ENCODE data around the gene ZNF121. TPM values are rescaled to one million over a fixed set of nuclear protein-coding genes. Genes with fewer than 3 reads are reported as not detected.

ZNF121 gene
- total RNA-seq, 1 experiment from 2014 or later = 35.5 TPM

GRCh38 chr19:9528757-9529336 lies 55.5 kb downstream of the ZNF121 start:
- Mint-ChIP-seq H3K27ac (ENCODE audit: unreplicated experiment) (no peak overlapping the region), H3K4me1 (ENCODE audit: low read depth, unreplicated experiment) (no peaks in the 10 kb centered on the region), H3K4me3 (ENCODE audit: unreplicated experiment) (no peak overlapping the region), H3K36me3 (ENCODE audit: insufficient read depth, unreplicated experiment) (peaks cover 51% of the 10 kb centered on the region), H3K27me3 (ENCODE audit: insufficient read depth, unreplicated experiment) (no peaks in the 10 kb centered on the region), H3K9me3 (ENCODE audit: unreplicated experiment) (peaks cover 33% of the 10 kb centered on the region)
- POLR2A ChIA-PET = no interaction called here
- intact Hi-C loops (cut with micrococcal nuclease; ENCODE audit: unreplicated experiment) = no loop called here
- TSS peak; percentile 11 for BruUV-seq (replicated peaks)
- H3K27me3 ChIP-seq (replicated peaks; ENCODE audit: control insufficient read depth, insufficient read depth, low read length) = no peaks in the 10 kb centered on the region
- H3K4me1 ChIP-seq = no peaks in the 10 kb centered on the region
- no peak overlapping the region for H3K4me3 ChIP-seq (ENCODE audit: low read depth, low read length)
- peaks cover 47% of the 10 kb centered on the region for H3K9me3 ChIP-seq
- no peak for TF ChIP-seq CTCF (IDR thresholded peaks at IDR 0.05; ENCODE audit: insufficient read depth in 1 of 2, low read depth in 1 of 2, low read length in 1 of 2, severe bottlenecking in 1 of 2, unreplicated experiment in 1 of 2)
- CTCF ChIA-PET = no interaction called here
- DNase-seq = no peak
- H3K36me3 ChIP-seq (ENCODE audit: control insufficient read depth, insufficient read depth, low read length) = peaks cover 3% of the 10 kb centered on the region; the same call in 1 of the 2 replicates

- no peak for TF ChIP-seq CTCF (IDR thresholded peaks at IDR 0.05; ENCODE audit: insufficient read depth in 1 of 2, low read depth in 1 of 2, low read length in 1 of 2, severe bottlenecking in 1 of 2, unreplicated experiment in 1 of 2)
- no peak overlapping the region for H3K4me3 ChIP-seq (ENCODE audit: low read depth, low read length)
- BruUV-seq (replicated peaks) = no TSS peak
Observed at GRCh38 chr19:9523885-9524474, 60.3 kb downstream of the ZNF121 start.

More at GRCh38 chr19:9523885-9524474, 60.3 kb downstream of the ZNF121 start:
- Mint-ChIP-seq H3K9me3 (ENCODE audit: unreplicated experiment) (peaks cover 24% of the 10 kb centered on the region), H3K4me1 (ENCODE audit: low read depth, unreplicated experiment) (no peaks in the 10 kb centered on the region), H3K27me3 (ENCODE audit: insufficient read depth, unreplicated experiment) (no peaks in the 10 kb centered on the region), H3K36me3 (ENCODE audit: insufficient read depth, unreplicated experiment) (peaks cover 14% of the 10 kb centered on the region), H3K27ac (ENCODE audit: unreplicated experiment) (no peak overlapping the region), H3K4me3 (ENCODE audit: unreplicated experiment) (no peak overlapping the region)
- CTCF ChIA-PET = no interaction called here
- H3K36me3 ChIP-seq (ENCODE audit: control insufficient read depth, insufficient read depth, low read length) = no peaks in the 10 kb centered on the region
- peaks cover 31% of the 10 kb centered on the region for H3K9me3 ChIP-seq
- POLR2A ChIA-PET = no interaction called here
- no peaks in the 10 kb centered on the region for H3K27me3 ChIP-seq (replicated peaks; ENCODE audit: control insufficient read depth, insufficient read depth, low read length)
- H3K4me1 ChIP-seq = no peaks in the 10 kb centered on the region
- intact Hi-C loops (cut with micrococcal nuclease; ENCODE audit: unreplicated experiment) = no loop called here
- no peak for DNase-seq

Other genes with a start within 250 kb of the ZNF121 start
- 0.34 and 0.70 TPM in 2 replicates for gene ZNF177, start 221.5 kb downstream of the ZNF121 start, total RNA-seq (2022)
- 18.5 and 20.4 TPM in 2 replicates for gene ZNF266, start 148.9 kb downstream of the ZNF121 start, total RNA-seq (2022)
- not detected in 2 replicates for gene ZNF560, start 85.9 kb downstream of the ZNF121 start, total RNA-seq (2022)
- gene ZNF426, start 45.9 kb downstream of the ZNF121 start, total RNA-seq (2022) = 4.6 and 6.6 TPM in 2 replicates
- 23.7 and 27.4 TPM in 2 replicates for gene ZNF561, start 36.7 kb upstream of the ZNF121 start, total RNA-seq (2022)
- gene ZNF562, start 90.6 kb upstream of the ZNF121 start, total RNA-seq (2022) = 23.0 and 23.7 TPM in 2 replicates
- 5.3 and 6.2 TPM in 2 replicates for gene ZNF846, start 184.2 kb upstream of the ZNF121 start, total RNA-seq (2022)
- gene FBXL12, start 234.6 kb upstream of the ZNF121 start, total RNA-seq (2022) = 37.6 and 39.9 TPM in 2 replicates
- gene UBL5, start 243.4 kb upstream of the ZNF121 start, total RNA-seq (2022) = 345 and 359 TPM in 2 replicates